GM21786 (cell line): ENCODE results near the gene MAGI2.

Experiments used
- ATAC-seq: cut with Tn5 transposase; IDR thresholded peaks from one replicate; pipeline ENCODE4 v1.9.1; 2021; ENCODE audit not compliant: unreplicated experiment

Gene MAGI2

DNA sequence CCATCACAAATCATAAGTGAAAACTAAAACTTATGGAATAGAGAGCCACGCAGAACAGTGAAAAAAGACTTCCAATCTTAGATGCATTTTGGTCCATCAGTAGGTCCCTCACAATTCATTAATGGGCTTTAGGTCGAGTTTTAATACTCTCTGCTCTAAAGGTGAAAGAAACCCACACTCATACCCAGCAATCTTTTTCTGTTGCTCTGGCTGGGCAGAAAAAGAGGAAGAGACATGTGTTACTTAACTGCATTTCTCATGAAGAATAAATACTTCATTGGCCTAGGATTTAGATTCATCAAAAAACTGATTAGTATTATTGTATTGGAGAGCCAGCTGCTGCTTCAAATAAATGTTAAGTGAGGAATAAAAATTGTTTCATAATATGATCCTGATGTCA is 1009.2 kb downstream of the MAGI2 start:
- ATAC-seq: no peak

DNA sequence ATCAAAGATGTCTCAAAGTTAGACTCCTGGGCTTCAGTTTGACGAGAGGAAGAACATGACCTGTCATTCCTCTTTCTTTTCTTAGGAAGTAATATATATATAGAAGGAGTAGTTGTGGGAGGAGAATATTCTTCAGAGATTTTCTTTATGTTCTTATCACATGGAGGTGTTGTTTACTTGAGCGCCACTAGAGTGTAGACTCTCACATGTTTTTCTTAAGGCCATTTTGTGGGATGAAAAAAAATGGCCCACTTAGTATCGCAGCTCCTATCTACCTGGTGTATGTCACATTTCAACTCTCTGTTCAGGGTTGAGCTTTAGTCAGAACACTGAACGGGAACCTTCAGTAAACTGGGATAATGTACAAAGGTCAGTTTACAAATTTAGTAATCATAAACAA is 1009.7 kb downstream of the MAGI2 start:
- no peak for ATAC-seq

DNA sequence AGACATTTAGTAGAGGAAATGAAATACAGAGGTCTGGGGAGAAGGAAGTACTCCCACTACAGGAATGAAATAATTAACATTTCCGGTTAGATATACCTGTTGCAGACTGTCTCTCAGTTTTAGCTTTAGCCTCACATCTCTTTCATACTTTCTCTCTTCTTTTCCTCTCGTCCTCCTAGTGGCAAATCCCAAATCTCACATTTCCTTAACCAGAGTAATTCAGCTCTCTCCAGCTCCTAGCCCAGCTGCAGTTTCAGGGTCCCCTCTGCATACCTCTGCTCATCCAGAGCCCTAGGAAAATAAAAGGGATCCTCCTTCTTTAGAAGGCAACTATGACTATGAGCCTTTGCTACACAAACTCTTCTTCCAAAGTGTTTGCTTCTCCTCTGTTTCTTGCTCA is 1011.7 kb downstream of the MAGI2 start:
- ATAC-seq: no peak

DNA sequence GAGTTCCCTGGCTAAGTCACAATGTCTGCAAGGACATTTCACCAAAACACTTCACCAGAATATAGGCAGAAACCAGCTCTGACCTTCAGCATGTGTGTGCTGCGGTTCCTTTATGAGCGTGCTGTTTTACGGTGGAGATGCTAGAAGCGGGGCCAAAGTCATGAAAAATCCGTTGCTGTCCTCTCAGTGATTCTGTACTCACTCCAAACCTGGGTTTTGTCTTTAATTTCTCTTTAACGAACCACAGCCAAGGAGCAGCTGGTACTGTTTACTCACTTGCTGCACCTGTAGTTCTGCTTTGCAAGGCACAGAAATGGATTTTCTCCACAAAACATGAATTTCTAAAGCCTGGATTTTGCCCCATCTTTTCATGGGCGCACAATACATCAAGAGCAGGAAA is 1015.0 kb downstream of the MAGI2 start:
- ATAC-seq: no peak

DNA sequence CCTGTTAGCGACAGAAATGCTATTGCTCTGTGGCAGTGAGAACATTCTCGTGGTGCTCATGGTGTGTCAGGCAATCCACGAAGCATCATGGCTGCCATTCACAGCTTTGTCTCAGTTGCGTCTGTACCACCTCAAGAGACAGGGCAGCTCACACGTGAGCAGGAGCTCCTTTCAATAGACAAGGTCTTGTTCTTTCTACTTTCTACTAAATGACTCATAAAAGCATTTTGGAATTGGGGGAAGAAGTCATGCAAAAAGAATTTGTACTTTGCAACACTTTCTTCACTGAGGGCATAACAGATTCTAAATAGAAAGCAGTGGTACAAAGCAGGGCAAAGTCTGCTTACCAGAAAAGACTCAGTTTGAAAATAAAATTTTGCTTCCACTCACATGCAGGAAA is 1016.3 kb downstream of the MAGI2 start:
- no peak for ATAC-seq

DNA sequence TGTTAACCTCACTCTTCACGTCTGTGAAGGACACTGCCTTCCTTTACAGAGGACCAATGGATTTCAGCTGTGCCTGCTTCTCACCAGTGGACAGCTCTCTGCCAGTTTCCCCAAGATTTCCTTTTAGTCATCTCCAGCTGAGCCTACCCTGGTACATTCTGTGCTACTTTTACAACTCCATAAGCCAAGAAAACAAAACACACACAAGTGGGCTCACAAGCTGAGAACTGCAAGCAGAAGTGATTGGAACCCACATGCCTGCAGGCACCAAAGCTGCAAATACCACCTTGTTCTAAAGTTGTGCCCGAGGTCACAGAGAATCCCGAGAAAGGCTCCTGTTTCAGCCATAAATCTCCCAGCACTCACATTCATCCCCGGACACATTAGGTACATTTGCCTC is 1018.1 kb downstream of the MAGI2 start:
- no peak for ATAC-seq

DNA sequence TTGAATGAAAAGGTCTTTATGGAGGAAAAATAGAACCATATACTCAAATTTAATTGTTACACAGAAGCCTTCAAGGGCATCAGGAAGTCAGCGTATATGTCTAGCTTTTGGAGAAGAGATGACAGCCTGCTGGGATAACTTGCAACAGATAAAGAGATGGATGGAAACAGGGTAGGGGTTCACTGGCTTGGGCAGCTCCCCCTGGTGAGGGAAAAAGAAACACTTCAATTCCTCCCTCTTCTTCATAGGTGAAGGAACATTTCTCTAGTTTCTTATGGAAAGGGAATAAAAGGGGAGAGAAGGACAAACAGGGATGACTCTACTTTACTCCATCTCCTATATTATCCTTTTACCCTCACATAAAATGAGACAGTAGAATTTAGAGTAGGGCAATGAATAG is 1019.2 kb downstream of the MAGI2 start:
- no peak for ATAC-seq

DNA sequence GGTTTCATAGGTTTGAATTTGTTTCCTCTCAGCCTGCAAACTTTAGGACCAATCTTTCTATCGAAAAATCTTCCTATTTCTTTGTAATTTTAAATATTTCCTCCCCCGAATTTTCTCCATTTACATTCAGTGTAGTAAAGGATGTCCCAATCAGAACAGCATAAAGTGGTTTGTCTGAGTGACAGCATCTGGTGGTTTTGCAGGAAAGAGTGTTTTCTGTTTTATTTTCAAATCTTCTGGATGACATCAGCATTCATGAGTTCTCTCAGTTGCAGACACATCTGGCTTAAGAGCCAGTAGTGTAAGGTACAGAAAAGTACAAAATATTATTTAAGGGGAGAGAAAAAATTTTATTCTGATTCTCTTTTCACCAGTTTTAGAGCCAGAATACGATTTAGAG is 1020.0 kb downstream of the MAGI2 start:
- ATAC-seq: no peak

DNA sequence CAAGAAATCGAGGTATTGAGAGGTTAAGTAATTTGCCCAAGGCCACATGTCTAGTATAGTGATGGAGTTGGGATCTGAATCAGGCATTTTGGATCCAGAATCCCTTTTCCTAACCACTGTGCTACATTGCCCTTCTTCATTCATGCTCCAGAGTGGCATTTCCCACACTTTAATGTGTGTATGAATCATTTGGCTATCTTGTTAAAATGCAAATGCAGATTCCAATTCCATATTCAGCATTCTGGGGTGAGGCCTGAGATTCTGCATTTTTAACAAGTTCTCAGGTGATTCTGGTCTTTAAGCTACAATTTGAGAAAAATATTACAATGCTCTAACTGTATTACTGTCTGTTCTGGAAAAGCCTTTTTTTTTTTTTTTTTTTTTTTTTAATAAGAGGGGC is 1023.6 kb downstream of the MAGI2 start:
- ATAC-seq: no peak

DNA sequence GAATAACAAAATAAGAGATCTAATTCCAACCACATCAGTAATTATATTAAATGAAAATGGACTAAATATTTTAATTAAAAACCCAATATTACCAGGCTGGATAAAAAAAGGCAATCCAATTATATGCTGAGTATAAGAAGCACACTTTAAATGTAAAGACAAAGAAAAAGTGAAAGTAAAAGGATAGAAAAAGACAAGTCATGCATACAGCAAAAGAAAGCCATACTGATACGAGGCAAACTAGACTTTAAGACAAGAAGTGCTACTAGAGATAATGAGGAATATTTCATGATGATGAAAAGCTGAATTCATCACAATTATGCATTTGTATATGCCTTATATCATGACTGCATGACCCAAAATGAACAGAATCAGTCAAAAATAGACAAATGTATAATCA is 1026.3 kb downstream of the MAGI2 start:
- ATAC-seq: peak; percentile 53

DNA sequence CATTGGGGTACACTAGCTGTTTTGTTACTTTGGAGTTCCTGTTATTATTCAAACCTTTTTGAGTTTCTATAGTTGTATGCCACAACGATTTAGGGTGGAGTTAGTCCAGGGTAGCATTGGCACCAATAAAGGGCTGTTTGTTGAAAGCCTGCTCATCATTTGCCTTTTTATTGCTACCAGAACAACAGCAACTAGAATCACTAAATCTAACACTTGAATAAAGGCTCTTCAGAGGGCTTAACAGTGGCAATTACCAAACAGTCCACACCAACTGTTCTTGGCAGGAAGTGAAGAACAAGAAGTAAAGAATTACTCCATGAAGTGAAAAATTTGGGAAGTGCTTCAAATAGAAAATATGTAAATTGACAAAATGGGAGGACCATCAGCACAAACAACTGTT is 1033.5 kb downstream of the MAGI2 start:
- no peak for ATAC-seq

DNA sequence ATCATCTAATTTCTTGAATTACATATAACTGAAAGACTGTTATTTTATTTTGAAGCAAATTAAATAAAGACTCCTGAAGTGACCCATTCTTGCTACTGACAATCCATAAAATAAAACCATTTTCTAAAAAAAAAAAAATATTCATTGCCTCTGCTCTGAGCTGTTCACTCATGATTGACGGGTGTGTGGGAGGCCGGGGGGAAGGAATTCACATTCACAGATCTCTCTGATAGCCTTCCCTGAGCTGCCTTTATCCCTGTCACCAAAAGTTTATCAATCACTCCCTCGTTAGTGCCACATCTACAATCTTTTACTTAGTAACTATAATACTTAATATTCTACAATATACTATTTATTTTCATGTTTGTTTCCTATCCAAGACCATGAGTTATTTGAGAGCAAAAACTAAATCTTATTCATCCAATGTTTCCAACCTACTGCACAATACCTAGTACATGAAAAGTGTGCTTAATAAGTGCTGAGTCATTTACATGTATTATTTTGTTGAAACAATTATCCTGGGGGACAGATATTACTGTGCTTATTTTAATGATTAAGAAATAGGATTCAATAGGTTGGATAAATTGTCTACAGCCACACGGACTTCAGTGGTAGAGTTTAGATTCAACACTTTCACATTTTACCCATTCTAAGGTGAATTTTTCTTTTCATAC is 1036.2 kb downstream of the MAGI2 start:
- no peak for ATAC-seq

DNA sequence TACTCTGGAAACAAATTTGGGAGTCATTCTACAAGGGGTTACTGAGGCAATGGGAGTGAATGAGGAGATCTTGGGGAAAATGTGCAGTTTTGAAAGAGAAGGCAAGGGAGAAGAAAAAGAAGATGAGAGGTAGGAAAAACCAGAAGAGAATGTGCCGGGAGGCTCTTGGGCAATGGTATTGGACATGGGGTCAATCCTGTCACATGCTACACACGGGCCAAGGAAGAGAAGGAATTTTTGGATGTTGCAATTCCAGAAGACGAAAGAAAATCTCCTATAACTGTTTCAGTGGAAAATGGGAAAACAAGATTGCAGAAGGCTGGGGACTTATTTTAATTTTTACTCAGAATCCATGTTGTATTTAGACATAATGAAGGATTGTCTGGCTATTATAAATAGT is 1039.9 kb downstream of the MAGI2 start:
- ATAC-seq: no peak

DNA sequence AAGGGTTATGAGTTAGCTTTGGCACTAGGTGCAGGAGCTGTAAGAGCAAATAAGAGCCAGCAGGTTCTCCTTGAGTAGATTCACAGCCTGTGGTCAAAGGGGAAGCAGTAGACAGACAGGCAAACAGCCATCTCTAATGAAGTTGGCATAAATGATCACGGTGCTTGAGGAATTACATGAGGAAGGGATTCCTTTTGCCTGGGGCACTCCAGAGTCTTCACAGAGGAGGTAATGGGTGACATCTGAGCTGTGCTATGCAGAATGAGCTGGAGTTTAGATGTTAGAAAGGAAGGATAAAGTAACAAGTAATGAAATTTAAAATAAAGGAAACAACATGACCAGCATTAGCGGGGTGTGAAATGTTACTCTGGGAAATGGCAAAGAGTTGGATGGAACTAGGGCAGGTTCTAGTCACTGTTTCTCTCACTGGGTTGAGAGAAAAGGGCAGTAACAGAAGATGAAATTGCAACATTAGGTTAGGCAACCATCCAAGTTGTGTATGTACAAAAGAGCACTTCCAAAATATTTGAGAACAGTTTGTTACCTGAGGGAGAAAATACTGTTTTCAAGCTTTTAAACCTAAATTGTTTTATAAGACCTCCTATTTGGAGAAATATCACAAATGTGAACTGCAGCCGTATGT is 1041.1 kb downstream of the MAGI2 start:
- ATAC-seq: no peak

DNA sequence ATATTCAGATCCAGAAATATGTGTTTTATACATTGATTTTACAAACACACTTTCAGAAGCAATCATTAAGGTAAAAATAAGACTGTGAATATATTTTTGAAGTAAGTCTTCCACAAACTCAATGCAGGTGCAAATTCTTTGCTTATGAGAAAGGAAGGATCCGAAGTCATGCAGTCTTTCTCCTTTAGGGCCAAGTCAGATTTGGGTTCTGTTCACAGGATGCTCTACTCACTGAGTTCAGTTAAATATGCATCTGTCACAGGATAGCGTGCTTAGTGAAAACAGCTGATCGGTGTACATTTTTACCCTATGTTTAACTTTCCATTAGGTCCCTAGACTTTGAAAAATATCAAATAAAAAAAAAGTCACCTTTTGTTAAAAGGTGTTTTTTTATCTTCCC is 1046.4 kb downstream of the MAGI2 start:
- ATAC-seq: no peak

DNA sequence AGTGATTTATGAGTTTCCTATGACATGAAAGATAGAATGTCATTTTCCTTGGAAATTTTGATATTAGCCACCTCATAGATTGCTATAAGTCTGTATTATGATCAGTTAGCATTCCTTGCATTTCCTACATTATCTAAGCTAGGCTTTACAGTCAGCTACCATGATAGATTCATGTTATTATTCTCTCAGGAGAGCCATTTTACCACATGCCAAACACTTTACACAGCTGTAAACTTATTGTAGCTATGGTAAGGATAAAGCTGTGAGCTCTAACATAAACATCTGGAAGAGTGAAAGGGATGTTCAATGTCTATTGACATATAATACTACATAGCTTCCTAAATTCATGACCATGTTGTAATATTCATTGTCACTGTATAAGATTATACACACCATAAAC is 1046.9 kb downstream of the MAGI2 start:
- no peak for ATAC-seq

DNA sequence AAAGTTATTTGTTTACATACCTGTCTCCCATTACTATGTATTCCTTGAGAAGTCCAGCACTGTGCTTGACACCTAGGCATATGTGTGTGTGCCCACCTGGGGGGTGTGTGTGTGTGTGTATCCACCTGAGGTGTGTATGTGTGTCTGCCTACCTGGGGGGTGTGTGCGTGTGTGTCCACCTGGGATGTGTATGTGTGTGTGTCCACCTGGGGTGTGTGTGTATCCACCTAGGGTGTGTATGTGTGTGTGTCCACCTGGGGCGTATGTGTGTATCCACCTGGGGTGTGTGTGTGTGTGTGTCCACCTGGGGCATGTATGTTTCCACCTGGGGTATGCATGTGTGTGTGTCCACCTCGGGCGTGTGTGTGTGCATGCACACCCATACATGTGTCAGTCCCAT is 1051.4 kb downstream of the MAGI2 start:
- ATAC-seq: no peak

DNA sequence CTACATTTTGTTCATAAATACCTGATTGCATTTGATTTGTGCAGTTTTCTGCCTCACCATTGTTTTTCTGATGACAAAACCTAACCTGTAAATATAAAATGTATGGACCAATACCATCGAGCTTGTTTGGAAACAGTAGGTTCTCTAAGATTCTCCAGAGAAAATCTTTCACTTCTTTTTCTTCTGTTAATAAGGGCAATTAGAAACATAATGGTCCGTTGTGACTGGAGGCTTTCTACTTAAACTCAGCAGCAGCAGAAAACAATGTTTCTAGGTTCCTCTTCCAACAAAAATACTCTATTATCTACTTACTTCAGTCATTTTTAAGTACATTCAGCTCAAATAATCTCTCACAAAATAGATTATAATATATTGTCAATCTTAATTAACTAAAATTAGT is 1053.4 kb downstream of the MAGI2 start:
- no peak for ATAC-seq

DNA sequence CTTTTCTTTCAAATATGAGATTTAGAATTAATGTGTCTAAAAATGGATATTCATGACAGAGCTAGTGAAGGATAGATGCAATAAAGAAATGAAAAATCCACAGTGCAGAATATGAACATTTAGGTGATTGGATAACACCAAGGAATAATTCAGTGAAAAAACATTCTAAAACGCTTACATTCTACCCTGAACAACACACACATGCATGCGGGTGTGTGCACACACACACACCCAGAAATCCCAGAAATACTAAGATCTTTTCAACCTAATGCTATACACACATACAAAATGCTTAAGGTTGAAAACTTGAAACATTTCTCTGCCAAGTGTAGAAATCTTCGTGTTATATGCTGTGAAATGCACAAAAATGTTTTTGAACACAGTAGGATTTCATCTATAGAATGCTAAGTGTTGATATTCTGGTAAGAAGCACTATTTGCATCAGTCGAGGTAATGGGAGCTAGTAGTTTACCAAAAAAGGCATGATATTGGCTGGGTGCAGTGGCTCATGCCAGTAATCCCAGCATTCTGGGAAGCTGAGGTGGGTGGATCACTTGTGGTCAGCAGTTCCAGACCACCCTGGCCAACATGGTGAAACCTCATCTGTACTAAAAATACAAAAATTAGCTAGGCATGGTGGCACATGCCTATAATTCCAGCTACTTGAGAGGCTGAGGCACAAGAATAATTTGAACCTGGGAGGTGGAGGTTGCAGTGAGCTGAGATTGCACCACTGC is 1054.3 kb downstream of the MAGI2 start:
- no peak for ATAC-seq

DNA sequence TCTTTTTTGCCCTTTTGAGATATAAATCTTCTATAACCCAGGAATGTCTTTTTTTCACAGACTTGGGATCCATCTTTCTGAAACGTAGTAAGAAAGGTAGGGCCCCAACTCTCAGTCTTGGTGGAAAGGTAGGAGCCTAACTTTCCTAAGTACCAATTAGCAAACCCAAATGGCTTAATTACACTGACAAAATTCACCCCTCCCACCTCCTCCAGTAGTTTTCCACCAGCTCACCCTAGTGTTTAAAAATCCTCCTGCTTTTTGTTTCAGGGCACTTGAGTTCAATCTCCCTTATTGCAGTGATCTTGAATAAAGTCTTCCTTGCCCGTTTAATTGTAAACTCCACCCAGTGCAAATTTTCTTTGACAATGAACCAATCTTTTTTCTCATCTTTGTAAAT is 1054.9 kb downstream of the MAGI2 start:
- ATAC-seq: no peak

DNA sequence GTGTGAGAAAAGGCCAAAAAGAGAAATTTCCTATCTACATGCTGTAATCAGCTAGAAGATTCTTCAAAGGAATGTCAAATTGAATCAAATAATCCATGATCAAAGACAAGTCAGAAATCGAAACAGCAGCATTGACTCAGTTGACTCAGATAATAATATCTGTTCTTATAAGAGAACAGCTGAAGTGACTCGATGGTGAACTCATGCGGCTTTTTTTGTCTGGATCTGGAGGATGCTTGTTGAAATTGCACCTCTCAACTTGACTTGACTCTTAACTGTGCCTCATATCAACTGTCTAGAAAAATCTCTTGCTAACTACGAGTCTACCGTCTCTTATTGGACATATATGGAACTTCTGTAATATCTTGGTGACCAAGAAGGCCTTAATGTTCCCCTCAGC is 1055.4 kb downstream of the MAGI2 start:
- no peak for ATAC-seq

DNA sequence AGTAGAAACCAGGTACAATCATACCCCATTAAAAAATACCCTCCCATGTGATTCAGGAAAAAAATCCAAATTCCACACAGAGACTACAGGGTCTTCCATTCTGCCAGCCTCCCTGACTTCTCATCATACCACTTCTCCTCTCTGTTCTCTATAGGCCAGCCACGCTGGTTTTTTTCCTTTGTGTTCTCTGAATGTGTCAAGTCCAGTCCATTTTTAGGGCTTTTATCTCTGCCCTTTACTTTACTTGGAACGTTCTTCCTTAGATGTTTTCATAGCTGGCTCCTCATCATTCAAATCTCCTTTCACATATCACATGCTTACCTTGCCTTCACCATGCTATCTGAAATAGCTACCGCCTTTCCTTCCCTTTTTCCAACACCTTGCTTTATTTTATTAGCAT is 1057.3 kb downstream of the MAGI2 start:
- no peak for ATAC-seq
